Body of pancreas (tissue), 4 donors: ENCODE results near the gene PLA2G2F. TPM values are rescaled to one million over a fixed set of nuclear protein-coding genes. Genes with fewer than 3 reads are reported as not detected.

Experiments used
- ATAC-seq: fragments of 150-250 bp; one replicate; pipeline ENCODE4 v1.9.1; 2016
- DNase-seq, 4 donors: peaks; one replicate each; pipeline ENCODE4 v3.0.0-alpha.2; 2019
- H3K27ac ChIP-seq, 4 donors: fragments of 200-600 bp; sonication (generic); 1 replicate in 3 of 4; 2 replicates in 1 of 4; pipeline versions ENCODE4 v1.5.1 to v1.6.1; 2016 to 2019; ENCODE audit warnings: mild to moderate bottlenecking in 1 of 4, mixed read lengths in 1 of 4, moderate library complexity in 1 of 4
- H3K27me3 ChIP-seq, 2 donors: fragments of 200-600 bp; sonication (generic); one replicate each; pipeline ENCODE4 v1.6.0; 2016; ENCODE audit warnings: mild to moderate bottlenecking in 1 of 2
- H3K36me3 ChIP-seq, 2 donors: fragments of 200-600 bp; sonication (generic); replicated peaks in 1 of 2; 2 replicates each; pipeline ENCODE4 v1.5.1; 2016; ENCODE audit warnings: low read depth in 2 of 2; ENCODE audit not compliant: insufficient read depth in 1 of 2
- H3K4me1 ChIP-seq: fragments of 200-600 bp; sonication (generic); one replicate; pipeline ENCODE4 v1.6.0; 2016
- H3K4me3 ChIP-seq, 2 donors: fragments of 200-600 bp; sonication (generic); 1 replicate in 1 of 2; 2 replicates in 1 of 2; pipeline ENCODE4 v1.5.1; 2016 to 2019
- H3K9me3 ChIP-seq, 3 donors: fragments of 200-600 bp; sonication (generic); 1 replicate in 2 of 3; 2 replicates in 1 of 3; pipeline ENCODE4 v1.5.1; 2016
- CTCF ChIP-seq, 7 experiments: fragments of 450-650 bp in 4 of 7; fragments of 200-600 bp in 3 of 7; sonication (generic) in 3 of 7; IDR thresholded peaks; one replicate each; pipeline ENCODE4 v1.5.1; 2016 to 2019; ENCODE audit warnings: antibody characterized with exemption in 7 of 7
- POLR2A ChIP-seq, 3 donors: fragments of 450-650 bp; IDR thresholded peaks; one replicate each; pipeline ENCODE4 v1.6.1; 2016; ENCODE audit warnings: antibody characterized with exemption in 3 of 3, mild to moderate bottlenecking in 2 of 3
- WGBS, 2 donors: methylation state at CpG; one replicate each; pipeline ENCODE4 v1.1.5; 2017; 5-methylcytosine and 5-hydroxymethylcytosine counted together
- intact Hi-C: fragments of 100-400 bp; cut with DNase I; formaldehyde crosslinking; loops from one replicate; pipeline ENCODE4 v1.15.1; 2023
- total RNA-seq, 2 donors: library from RNA; depleted of rRNA; stranded (reverse); fragments of >200 nt; gene quantifications; one replicate each; pipeline ENCODE4 v1.1.0, GENCODE V29; 2016

Gene PLA2G2F
- total RNA-seq, 2 donors from 2014 or later, result not detected

GRCh38 chr1:20189664-20190063 lies 50.5 kb downstream of the PLA2G2F start:
- Histone ChIP-seq H3K27me3 (no peaks in the 10 kb centered on the region), H3K27ac (no peak overlapping the region), H3K4me3 (no peak overlapping the region), H3K36me3 (no peaks in the 10 kb centered on the region), H3K4me1 (peaks cover 11% of the 10 kb centered on the region), H3K9me3 (no peaks in the 10 kb centered on the region)
- no peak for ATAC-seq
- intact Hi-C loops, result no loop called here
- DNase-seq, result no peak
- TF ChIP-seq POLR2A (IDR thresholded peaks at IDR 0.05) (no peak), CTCF (IDR thresholded peaks at IDR 0.05) (no peak)
- 74 to 87% methylated on average over 4 of the region's 4 CpGs for WGBS, 2 donors

DNA sequence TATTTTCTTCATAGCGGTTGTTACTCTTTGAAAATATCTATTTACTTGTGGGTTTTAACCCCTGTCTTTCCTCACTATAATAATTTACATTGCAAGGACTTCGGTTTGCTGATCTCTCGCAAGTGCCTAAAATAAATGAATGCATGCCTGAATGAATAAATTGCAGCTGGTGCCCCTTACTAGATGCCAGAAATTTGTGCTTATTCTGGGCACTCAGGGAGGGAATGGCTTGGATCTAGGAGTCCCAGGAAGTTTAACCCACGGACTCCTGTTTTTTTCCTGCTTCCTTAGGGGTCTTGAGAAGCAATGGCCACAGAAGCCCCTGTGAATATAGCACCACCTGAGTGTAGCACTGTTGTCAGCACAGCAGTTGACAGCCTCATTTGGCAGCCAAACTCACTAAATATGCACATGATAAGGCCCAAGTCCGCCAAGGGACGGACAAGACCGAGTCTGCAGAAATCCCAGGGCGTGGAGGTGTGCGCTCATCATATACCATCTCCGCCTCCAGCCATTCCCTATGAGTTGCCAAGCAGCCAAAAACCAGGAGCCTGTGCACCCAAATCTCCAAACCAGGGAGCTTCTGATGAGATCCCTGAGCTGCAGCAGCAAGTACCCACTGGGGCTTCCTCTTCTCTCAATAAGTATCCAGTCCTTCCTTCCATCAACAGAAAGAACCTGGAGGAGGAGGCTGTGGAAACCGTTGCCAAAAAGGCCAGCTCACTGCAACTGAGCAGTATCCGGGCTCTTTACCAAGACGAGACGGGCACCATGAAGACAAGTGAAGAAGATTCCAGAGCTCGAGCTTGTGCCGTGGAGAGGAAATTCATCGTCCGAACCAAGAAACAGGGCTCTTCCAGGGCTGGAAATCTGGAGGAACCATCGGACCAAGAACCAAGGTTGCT lies 51.4 kb downstream of the PLA2G2F start:
- intact Hi-C loops, result no loop called here
- Histone ChIP-seq H3K4me1 (peaks cover 11% of the 10 kb centered on the region), H3K4me3 (no peak overlapping the region), H3K27me3 (no peaks in the 10 kb centered on the region), H3K9me3 (no peaks in the 10 kb centered on the region), H3K27ac (no peak overlapping the region), H3K36me3 (no peaks in the 10 kb centered on the region)
- ATAC-seq (no peak), DNase-seq (no peak)
- TF ChIP-seq POLR2A (IDR thresholded peaks at IDR 0.05), result no peak
- TF ChIP-seq CTCF (IDR thresholded peaks at IDR 0.05), result no peak
- 74 to 80% methylated on average over 19 of the region's 19 CpGs for WGBS, 2 donors

GRCh38 chr1:20191266-20191825 lies 52.2 kb downstream of the PLA2G2F start:
- DNase-seq (no peak), ATAC-seq (no peak)
- Histone ChIP-seq H3K27me3 (no peaks in the 10 kb centered on the region), H3K9me3 (no peaks in the 10 kb centered on the region), H3K27ac (no peak overlapping the region), H3K4me1 (peaks cover 3% of the 10 kb centered on the region), H3K36me3 (no peaks in the 10 kb centered on the region), H3K4me3 (no peak overlapping the region)
- intact Hi-C loops, result no loop called here
- TF ChIP-seq CTCF (IDR thresholded peaks at IDR 0.05), result no peak
- no peak for TF ChIP-seq POLR2A (IDR thresholded peaks at IDR 0.05)
- 71 to 72% methylated on average over 7 to 12 of the region's 12 CpGs for WGBS, 2 donors

DNA sequence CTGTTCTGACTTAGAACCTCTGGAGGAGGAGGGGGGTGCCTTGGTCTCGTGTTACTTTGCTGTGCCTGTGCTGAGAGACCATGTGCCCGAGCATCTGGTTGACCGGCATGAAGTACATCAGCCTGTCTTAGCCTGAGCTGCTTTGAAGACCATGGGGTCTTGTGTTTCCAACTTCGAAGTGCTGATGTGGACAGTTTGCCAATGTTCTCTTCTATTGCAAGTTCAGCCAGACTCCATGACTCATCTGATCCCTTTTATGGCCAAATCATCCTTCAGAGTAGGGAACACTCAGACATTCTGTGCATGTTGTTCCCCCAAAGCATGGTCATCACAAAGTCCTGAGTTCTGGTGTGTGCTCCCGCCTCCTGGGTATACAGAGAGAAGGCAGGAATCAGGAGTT lies 53.2 kb downstream of the PLA2G2F start:
- H3K27ac ChIP-seq, result no peak overlapping the region
- no peak overlapping the region for H3K4me3 ChIP-seq
- no peaks in the 10 kb centered on the region for H3K27me3 ChIP-seq
- no peak for ATAC-seq
- intact Hi-C loops, result no loop called here
- 53 to 54% methylated on average over 5 of the region's 5 CpGs for WGBS, 2 donors
- peak in 1 of 4 donors; percentile 8 for DNase-seq
- no peaks in the 10 kb centered on the region for H3K4me1 ChIP-seq
- H3K36me3 ChIP-seq, result no peaks in the 10 kb centered on the region
- TF ChIP-seq POLR2A (IDR thresholded peaks at IDR 0.05) (no peak), CTCF (IDR thresholded peaks at IDR 0.05) (no peak)
- H3K9me3 ChIP-seq, result no peaks in the 10 kb centered on the region
